PC-3 (cell line): ENCODE results near the gene CFTR. TPM values are rescaled to one million over a fixed set of nuclear protein-coding genes. Genes with fewer than 3 reads are reported as not detected.

ENCODE experiments used
- ATAC-seq: fragments of 200-7000 bp; cut with Tn5 transposase; 2 replicates; pipeline ENCODE4 v1.9.1; 2020; ENCODE audit warnings: mild to moderate bottlenecking, moderate library complexity
- BruUV-seq: library from RNA; stranded (reverse); fragments of 400-500 nt; replicated peaks from 2 replicates; lab custom pipeline; 2021; lab: Mats Ljungman, UMichigan
- CTCF ChIA-PET: fragments of 300-600 bp; sonication (Branson Sonifier 250); formaldehyde crosslinking; loops from one replicate; lab custom pipeline; 2022; ENCODE audit warnings: antibody characterized with exemption; lab: Charles Lee
- POLR2A ChIA-PET: fragments of 300-600 bp; sonication (Branson Sonifier 250); formaldehyde crosslinking; loops from one replicate; lab custom pipeline; 2022; ENCODE audit warnings: antibody characterized with exemption; ENCODE audit not compliant: unreplicated experiment; lab: Charles Lee
- DNase-seq: peaks from one replicate; pipeline ENCODE4 v3.0.0-alpha.2; 2015
- H2AFZ ChIP-seq: fragments of 300-600 bp; sonication (generic); 2 replicates; pipeline ENCODE4 v1.6.0; 2016; ENCODE audit warnings: antibody characterized with exemption, low read length
- H3F3A ChIP-seq: fragments of 300-600 bp; sonication (generic); one replicate; pipeline ENCODE4 v1.6.0; 2017; ENCODE audit warnings: antibody characterized with exemption, low read length, control low read depth, mild to moderate bottlenecking; ENCODE audit not compliant: unreplicated experiment
- H3K27ac ChIP-seq: fragments of 300-600 bp; sonication (generic); 2 replicates; pipeline ENCODE4 v1.5.1; 2016; ENCODE audit warnings: mild to moderate bottlenecking, low read length
- H3K27me3 ChIP-seq: fragments of 300-600 bp; sonication (generic); 2 replicates; pipeline ENCODE4 v1.6.1; 2016; ENCODE audit warnings: low read length, mixed read lengths
- H3K36me3 ChIP-seq: fragments of 300-600 bp; sonication (generic); 2 replicates; pipeline ENCODE4 v1.6.1; 2016; ENCODE audit warnings: low read depth, mixed run types, low read length, mixed read lengths
- H3K4me1 ChIP-seq: fragments of 300-600 bp; sonication (generic); 2 replicates; pipeline ENCODE4 v1.5.1; 2016; ENCODE audit warnings: low read length; ENCODE audit not compliant: insufficient read depth
- H3K4me2 ChIP-seq: fragments of 300-600 bp; sonication (generic); 2 replicates; pipeline ENCODE4 v1.6.0; 2016; ENCODE audit warnings: low read length
- H3K4me3 ChIP-seq: fragments of 300-600 bp; sonication (generic); 2 replicates; pipeline ENCODE4 v1.5.1; 2016; ENCODE audit warnings: mild to moderate bottlenecking, low read length, mixed read lengths
- H3K79me2 ChIP-seq: fragments of 300-600 bp; sonication (generic); 2 replicates; pipeline ENCODE4 v1.6.1; 2017; ENCODE audit warnings: low read length, mixed read lengths
- H3K9ac ChIP-seq: fragments of 300-600 bp; sonication (generic); 2 replicates; pipeline ENCODE4 v1.6.0; 2016; ENCODE audit warnings: mild to moderate bottlenecking, low read length
- H3K9me2 ChIP-seq: fragments of 300-600 bp; sonication (generic); replicated peaks from 2 replicates; pipeline ENCODE4 v1.6.1; 2016; ENCODE audit warnings: mixed run types, low read length, mixed read lengths
- H3K9me3 ChIP-seq: fragments of 300-600 bp; sonication (generic); 2 replicates; pipeline ENCODE4 v1.6.1; 2016; ENCODE audit warnings: low read length, mixed read lengths
- H4K20me1 ChIP-seq: fragments of 300-600 bp; sonication (generic); 2 replicates; pipeline ENCODE4 v1.6.1; 2016; ENCODE audit warnings: low read length, mixed read lengths
- CTCF ChIP-seq: fragments of 300-600 bp; sonication (generic); conservative IDR thresholded peaks from 2 replicates; pipeline ENCODE4 v1.5.1; 2017; ENCODE audit warnings: antibody characterized with exemption, low read depth, mild to moderate bottlenecking, low read length
- EZH2 ChIP-seq: fragments of 300-600 bp; sonication (generic); IDR thresholded peaks from one replicate; pipeline ENCODE4 v1.6.1; 2017; ENCODE audit warnings: antibody characterized with exemption, mild to moderate bottlenecking, low read length; ENCODE audit not compliant: unreplicated experiment
- EZH2phosphoT487 ChIP-seq: fragments of 300-600 bp; sonication (generic); IDR thresholded peaks from 2 replicates; pipeline ENCODE4 v1.6.1; 2018; ENCODE audit warnings: mild to moderate bottlenecking, antibody characterized with exemption, low read length, borderline replicate concordance
- intact Hi-C: fragments of 100-400 bp; cut with micrococcal nuclease; formaldehyde crosslinking; loops from 2 replicates; pipeline ENCODE4 v1.9.0; 2023
- total RNA-seq: library from RNA; depleted of rRNA; stranded (reverse); fragments of >200 nt; gene quantifications from 2 replicates; pipeline ENCODE4 v1.2.3, GENCODE V29; 2014

CFTR gene
- total RNA-seq, 1 experiment from 2014 or later, result not detected

- Histone ChIP-seq H3K9me2 (no peaks in the 10 kb centered on the region), H3K4me3 (no peak overlapping the region), H3K4me1 (no peaks in the 10 kb centered on the region; the same call in 1 of the 2 replicates), H3K9me3 (no peaks in the 10 kb centered on the region), H2AFZ (no peak overlapping the region), H3K9ac (no peak overlapping the region), H3K79me2 (no peaks in the 10 kb centered on the region), H3K27me3 (peaks cover 28% of the 10 kb centered on the region), H3K36me3 (no peaks in the 10 kb centered on the region), H3K4me2 (no peak overlapping the region), H3F3A (no peaks in the 10 kb centered on the region), H4K20me1 (no peaks in the 10 kb centered on the region), H3K27ac (no peak overlapping the region)
- POLR2A ChIA-PET, result interaction anchor here (0.9 kb wide), 1 partner anchor 11 kb away, joined by 3 read pairs; no protein-coding TSS in a partner anchor
- TF ChIP-seq EZH2, result no peak
- no peak for TF ChIP-seq EZH2phosphoT487
- TF ChIP-seq CTCF, result no peak
- intact Hi-C loops, result no loop called here
- DNase-seq (no peak), ATAC-seq (no peak)
- CTCF ChIA-PET, result no interaction called here
- BruUV-seq, result no TSS peak
These were observed 206.0 kb downstream of the CFTR start for GRCh38 chr7:117685795-117686194.

GRCh38 chr7:117686311-117686935 is 206.6 kb downstream of the CFTR start:
- no peaks in the 10 kb centered on the region for H3K9me2 ChIP-seq
- H3K9me3 ChIP-seq, result no peaks in the 10 kb centered on the region
- DNase-seq (no peak), ATAC-seq (no peak)
- no TSS peak for BruUV-seq
- no peaks in the 10 kb centered on the region; the same call in 1 of the 2 replicates for H3K4me1 ChIP-seq
- no peaks in the 10 kb centered on the region for H4K20me1 ChIP-seq
- no peak for TF ChIP-seq EZH2phosphoT487
- no peak for TF ChIP-seq CTCF
- TF ChIP-seq EZH2, result no peak
- no peak overlapping the region for H2AFZ ChIP-seq
- H3K79me2 ChIP-seq, result no peaks in the 10 kb centered on the region
- POLR2A ChIA-PET, result interaction anchor here (0.9 kb wide), 1 partner anchor 10 kb away, joined by 3 read pairs; no protein-coding TSS in a partner anchor
- H3K9ac ChIP-seq, result no peak overlapping the region
- no peaks in the 10 kb centered on the region for H3F3A ChIP-seq
- H3K36me3 ChIP-seq, result no peaks in the 10 kb centered on the region
- CTCF ChIA-PET, result no interaction called here
- peaks cover 23% of the 10 kb centered on the region for H3K27me3 ChIP-seq
- H3K4me3 ChIP-seq, result no peak overlapping the region
- intact Hi-C loops, result no loop called here
- no peak overlapping the region for H3K4me2 ChIP-seq
- no peak overlapping the region for H3K27ac ChIP-seq

DNA sequence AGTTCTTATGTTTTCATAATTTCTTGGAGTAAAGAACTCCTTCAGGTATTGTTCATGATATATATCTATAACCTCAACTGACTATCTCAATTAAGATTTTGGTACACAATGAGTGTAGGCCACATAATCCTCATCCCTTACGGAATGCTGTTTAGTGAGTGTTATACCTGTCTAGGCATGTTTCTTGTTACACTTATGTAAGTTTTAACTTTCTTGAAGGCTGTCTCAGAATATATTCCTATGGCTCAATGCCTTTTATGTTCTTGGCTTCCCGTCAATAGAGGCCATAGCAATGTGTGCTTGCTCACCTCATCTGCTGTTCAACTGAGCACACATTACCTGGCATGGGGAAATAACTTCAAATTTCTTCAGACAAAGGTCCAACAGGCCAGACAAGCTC is 208.3 kb downstream of the CFTR start:
- peaks cover 12% of the 10 kb centered on the region for H3K27me3 ChIP-seq
- no peaks in the 10 kb centered on the region for H4K20me1 ChIP-seq
- H3K9ac ChIP-seq, result no peak overlapping the region
- no peak for ATAC-seq
- H3K27ac ChIP-seq, result no peak overlapping the region
- TF ChIP-seq EZH2phosphoT487 (no peak), EZH2 (no peak), CTCF (no peak)
- no peaks in the 10 kb centered on the region for H3F3A ChIP-seq
- POLR2A ChIA-PET, result no interaction called here
- no peak overlapping the region for H3K4me2 ChIP-seq
- H3K9me3 ChIP-seq, result no peaks in the 10 kb centered on the region
- no peak overlapping the region for H2AFZ ChIP-seq
- BruUV-seq, result no TSS peak
- H3K4me3 ChIP-seq, result no peak overlapping the region
- H3K36me3 ChIP-seq, result no peaks in the 10 kb centered on the region
- H3K9me2 ChIP-seq, result no peaks in the 10 kb centered on the region
- no peak for DNase-seq
- CTCF ChIA-PET, result no interaction called here
- H3K79me2 ChIP-seq, result no peaks in the 10 kb centered on the region
- intact Hi-C loops, result no loop called here
- H3K4me1 ChIP-seq, result no peaks in the 10 kb centered on the region; the same call in 1 of the 2 replicates
